SU-DHL-6 (cell line): ENCODE data around the gene ELMO1.

Experiments used
- H2AFZ ChIP-seq: fragments of 200-600 bp; sonication (generic); 2 replicates; pipeline ENCODE4 v1.6.1; 2014; ENCODE audit warnings: low read depth, mild to moderate bottlenecking, moderate library complexity, mixed read lengths, antibody characterized with exemption, low read length; ENCODE audit not compliant: severe bottlenecking
- H3F3A ChIP-seq: fragments of 200-600 bp; shearing (Covaris generic); 2 replicates; pipeline ENCODE4 v1.6.0; 2016; ENCODE audit warnings: antibody characterized with exemption, mild to moderate bottlenecking; ENCODE audit not compliant: insufficient read depth
- H3K27ac ChIP-seq: fragments of 200-600 bp; sonication (generic); 2 replicates; pipeline ENCODE4 v1.5.1; 2016; ENCODE audit warnings: low read depth, mild to moderate bottlenecking, low read length, moderate library complexity, mixed read lengths
- H3K27me3 ChIP-seq: fragments of 200-600 bp; sonication (generic), shearing (Covaris generic); 2 replicates; pipeline ENCODE4 v1.6.0; 2014; ENCODE audit warnings: mild to moderate bottlenecking, low read length
- H3K36me3 ChIP-seq: fragments of 200-600 bp; sonication (generic); 2 replicates; pipeline ENCODE4 v1.6.1; 2014; ENCODE audit warnings: mild to moderate bottlenecking, low read length, mixed read lengths
- H3K4me2 ChIP-seq: fragments of 300-600, 200-600 bp; shearing (Covaris generic), sonication (generic); 2 replicates; pipeline ENCODE4 v1.6.0; 2014; ENCODE audit warnings: low read length, low read depth, mild to moderate bottlenecking; ENCODE audit not compliant: poor library complexity, severe bottlenecking
- H3K4me3 ChIP-seq: fragments of 200-600 bp; sonication (generic); 2 replicates; pipeline ENCODE4 v1.5.1; 2014; ENCODE audit warnings: antibody characterized with exemption, low read length, mild to moderate bottlenecking, mixed read lengths; ENCODE audit not compliant: insufficient read depth, poor library complexity, severe bottlenecking
- H3K79me2 ChIP-seq: fragments of 200-600 bp; sonication (generic); 2 replicates; pipeline ENCODE4 v1.6.1; 2014; ENCODE audit warnings: mild to moderate bottlenecking, low read length, moderate library complexity; ENCODE audit not compliant: insufficient read depth
- H3K9ac ChIP-seq: fragments of 200-600 bp; sonication (generic); 2 replicates; pipeline ENCODE4 v1.7.0; 2014; ENCODE audit warnings: mild to moderate bottlenecking, low read length
- H3K9me2 ChIP-seq: fragments of 200-600 bp; sonication (generic); replicated peaks from 2 replicates; pipeline ENCODE4 v1.6.1; 2014; ENCODE audit warnings: low read length; ENCODE audit not compliant: insufficient read depth
- H3K9me3 ChIP-seq: fragments of 200-600 bp; sonication (generic); 2 replicates; pipeline ENCODE4 v1.6.1; 2014; ENCODE audit warnings: low read length, mixed read lengths; ENCODE audit not compliant: insufficient read depth
- H4K20me1 ChIP-seq: fragments of 200-600 bp; sonication (generic); 2 replicates; pipeline ENCODE4 v1.6.1; 2014; ENCODE audit warnings: low read depth, mild to moderate bottlenecking, antibody characterized with exemption, low read length, moderate library complexity, mixed read lengths
- CTCF ChIP-seq: fragments of 200-600 bp; sonication (generic); IDR thresholded peaks from one replicate; pipeline ENCODE4 v1.5.1; 2017; ENCODE audit warnings: antibody characterized with exemption, mild to moderate bottlenecking, low read length, moderate library complexity; ENCODE audit not compliant: insufficient read depth, poor library complexity, severe bottlenecking
- EZH2phosphoT487 ChIP-seq: fragments of 200-600 bp; sonication (generic), shearing (Covaris generic); conservative IDR thresholded peaks from 2 replicates; pipeline ENCODE4 v1.6.1; 2018; ENCODE audit warnings: mild to moderate bottlenecking, antibody characterized with exemption, low read length, moderate library complexity, mixed read lengths

The ELMO1 gene

GRCh38 chr7:37480041-37481031 is 31.7 kb upstream of the ELMO1 start:
- H3K9me2 ChIP-seq: no peaks in the 10 kb centered on the region
- H3K9me3 ChIP-seq: no peaks in the 10 kb centered on the region
- H2AFZ ChIP-seq: no peak overlapping the region
- no peaks in the 10 kb centered on the region for H3K27me3 ChIP-seq
- H4K20me1 ChIP-seq: no peaks in the 10 kb centered on the region
- H3K27ac ChIP-seq: no peak overlapping the region
- no peaks in the 10 kb centered on the region for H3K79me2 ChIP-seq
- no peak overlapping the region for H3K9ac ChIP-seq
- H3K4me2 ChIP-seq: no peak overlapping the region
- TF ChIP-seq EZH2phosphoT487 (no peak), CTCF (no peak)
- no peaks in the 10 kb centered on the region for H3F3A ChIP-seq
- H3K36me3 ChIP-seq: no peaks in the 10 kb centered on the region
- no peak overlapping the region for H3K4me3 ChIP-seq

GRCh38 chr7:37476881-37477450 is 28.3 kb upstream of the ELMO1 start:
- Histone ChIP-seq H3K4me3 (no peak overlapping the region), H4K20me1 (no peaks in the 10 kb centered on the region), H3K36me3 (no peaks in the 10 kb centered on the region), H3K79me2 (no peaks in the 10 kb centered on the region), H2AFZ (no peak overlapping the region), H3K9me3 (no peaks in the 10 kb centered on the region), H3F3A (no peaks in the 10 kb centered on the region), H3K27me3 (0 out of 2 replicates have a peak, but pooled peaks cover 2% of the 10 kb centered on the region), H3K9me2 (no peaks in the 10 kb centered on the region), H3K4me2 (no peak overlapping the region), H3K9ac (no peak overlapping the region), H3K27ac (no peak overlapping the region)
- no peak for TF ChIP-seq CTCF
- TF ChIP-seq EZH2phosphoT487: no peak

- H3K9me2 ChIP-seq: no peaks in the 10 kb centered on the region
- H3K27ac ChIP-seq: no peak overlapping the region
- H3K9me3 ChIP-seq: no peaks in the 10 kb centered on the region
- no peaks in the 10 kb centered on the region for H3F3A ChIP-seq
- no peak overlapping the region for H3K4me2 ChIP-seq
- 0 out of 2 replicates have a peak, but pooled peaks cover 2% of the 10 kb centered on the region for H3K27me3 ChIP-seq
- H2AFZ ChIP-seq: no peak overlapping the region
- no peak overlapping the region for H3K4me3 ChIP-seq
- no peaks in the 10 kb centered on the region for H4K20me1 ChIP-seq
- no peaks in the 10 kb centered on the region for H3K79me2 ChIP-seq
- H3K36me3 ChIP-seq: no peaks in the 10 kb centered on the region
- no peak for TF ChIP-seq CTCF
- H3K9ac ChIP-seq: no peak overlapping the region
These were observed 27.8 kb upstream of the ELMO1 start for GRCh38 chr7:37476428-37476827.
